Measurements from ENCODE around the gene PRDX4.
A peak's percentile ranks its signal among the peaks of the same experiment; 100 is the strongest.
"Not testable (repeated sequence)": the region's sequence is repeated elsewhere in the genome, so short reads cannot be mapped to it uniquely, and the experiment has no call there.

Gene PRDX4

DNA sequence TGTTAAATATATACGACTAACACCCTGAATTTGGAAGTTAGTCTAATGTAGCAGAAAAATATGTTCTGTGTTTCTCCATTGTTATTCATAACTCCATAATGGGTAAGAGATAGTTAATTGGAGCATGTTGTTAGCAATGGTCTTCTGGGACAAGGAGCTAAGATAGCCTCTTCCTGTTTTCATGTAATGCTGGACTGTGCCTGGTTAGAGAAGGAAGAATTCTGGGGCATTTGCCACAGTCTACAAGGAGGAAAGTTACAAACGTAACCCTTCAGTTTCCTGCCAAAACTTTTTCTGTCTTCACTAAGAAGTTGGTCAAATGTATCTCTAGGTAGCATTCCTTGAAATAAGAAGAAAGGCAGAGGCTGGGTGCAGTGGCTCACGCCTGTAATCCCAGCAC is 5.8 kb downstream of the PRDX4 start:
- no peak for DNase-seq (ENCODE audit: low spot score)

DNA sequence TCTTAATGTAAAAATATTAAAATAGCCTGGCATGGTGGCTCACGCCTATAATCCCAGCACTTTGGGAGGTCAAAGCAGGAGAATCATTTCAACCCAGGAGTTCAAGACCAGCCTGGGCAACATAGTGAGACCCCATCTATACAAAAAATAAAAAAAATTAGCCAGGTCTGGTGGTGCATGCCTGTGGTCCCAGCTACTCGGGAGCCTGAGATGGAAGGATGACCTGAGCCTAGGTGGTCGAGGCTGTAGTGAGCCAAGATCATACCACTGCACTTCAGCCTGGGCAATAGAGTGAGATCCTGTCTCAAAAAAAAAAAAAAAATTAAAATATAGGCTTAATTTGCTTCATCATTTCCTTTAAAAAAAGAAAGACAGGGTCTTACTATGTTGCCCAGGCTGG is 9.2 kb downstream of the PRDX4 start:
- DNase-seq (ENCODE audit: low spot score): not testable (repeated sequence)

DNA sequence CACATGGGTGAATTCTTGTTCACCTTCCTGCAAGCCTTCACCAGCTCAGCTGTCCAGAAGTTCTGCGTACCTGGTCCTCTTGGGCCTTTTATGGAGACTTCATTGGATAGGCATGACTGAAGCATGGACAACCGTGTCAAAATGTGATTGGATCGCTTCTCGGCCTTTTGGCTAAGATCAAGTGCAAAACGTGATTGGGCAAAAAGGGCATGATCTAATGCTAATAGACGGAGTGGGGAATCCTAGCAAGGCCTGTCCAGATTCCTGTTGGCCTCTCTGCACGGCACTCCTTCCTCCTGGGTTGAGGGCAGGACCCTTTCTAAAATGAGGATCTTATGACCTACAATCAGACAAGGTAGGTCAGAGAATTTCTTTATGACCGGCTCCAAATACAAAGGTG is 24.9 kb downstream of the PRDX4 start:
- no peak for DNase-seq (ENCODE audit: low spot score)

DNA sequence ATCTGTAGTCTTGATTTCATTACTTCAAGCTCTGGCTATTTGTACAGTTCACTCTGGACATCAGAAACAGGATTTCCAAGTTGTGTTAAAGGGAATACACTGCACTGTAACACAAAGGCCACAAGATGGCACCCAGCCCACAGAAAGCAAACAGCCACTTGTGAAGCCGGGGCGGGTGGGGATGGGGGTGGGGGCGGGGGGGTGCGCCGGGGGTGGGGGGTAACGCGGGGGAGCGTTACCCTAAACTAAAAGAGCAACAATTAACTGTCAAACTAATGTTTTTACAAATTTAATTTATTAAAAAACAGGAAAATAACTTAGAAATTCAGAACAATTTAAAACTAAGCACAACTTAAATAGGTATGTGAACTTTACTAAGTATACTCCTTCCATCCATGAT is 27.3 kb downstream of the PRDX4 start:
- DNase-seq (ENCODE audit: low spot score): peak; percentile 37

DNA sequence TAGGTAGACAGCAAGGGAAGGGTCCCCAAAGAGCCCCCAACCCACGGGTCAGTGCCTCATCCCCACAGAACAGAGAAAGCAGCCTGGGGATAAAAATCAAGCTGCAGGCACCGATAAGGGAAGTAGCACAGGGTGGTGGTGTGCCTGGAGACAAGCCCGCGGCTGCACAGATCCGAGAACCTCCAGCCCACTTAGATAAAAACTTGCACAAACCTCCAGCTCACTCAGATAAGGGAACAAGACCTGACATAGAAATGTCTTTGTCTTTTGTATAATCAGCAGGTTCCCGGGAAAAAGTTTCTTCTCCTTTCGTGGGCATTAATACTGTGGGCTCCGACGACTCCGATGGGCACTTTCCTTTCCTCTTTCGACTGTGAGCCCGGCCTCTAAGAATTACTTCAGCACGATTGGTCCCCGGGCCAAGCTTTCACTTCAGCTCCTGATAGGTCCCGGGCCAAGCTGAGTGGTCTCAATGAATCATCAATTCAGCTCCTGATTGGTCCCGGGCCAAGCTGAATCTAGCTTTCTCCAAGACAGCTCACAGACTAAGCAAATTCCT is 32.4 kb downstream of the PRDX4 start:
- no peak for DNase-seq (ENCODE audit: low spot score)

DNA sequence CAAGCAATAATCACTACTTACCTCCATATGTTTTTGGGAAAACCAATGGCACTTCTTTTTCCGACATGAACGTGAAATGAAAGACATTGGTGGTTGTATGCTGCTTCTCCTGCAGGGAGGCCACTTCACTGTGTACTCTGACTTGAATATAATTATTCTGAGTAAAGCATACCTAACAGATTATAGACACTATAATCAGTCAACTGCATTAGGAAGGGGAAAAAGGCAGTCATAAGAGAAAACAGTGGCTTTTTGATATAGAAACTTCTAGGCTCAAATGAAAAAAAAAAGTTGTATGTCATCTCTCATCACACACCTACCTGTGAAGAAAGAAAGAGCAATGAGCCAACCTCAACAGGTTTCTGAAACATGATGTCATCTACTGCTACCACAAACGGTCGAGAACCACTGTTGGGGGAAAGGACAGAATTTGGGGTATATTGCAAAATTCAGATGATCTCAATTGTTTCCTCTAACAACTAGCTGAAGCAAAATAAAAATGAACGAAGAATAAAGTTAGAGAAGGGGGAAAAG is 37.4 kb downstream of the PRDX4 start:
- DNase-seq (ENCODE audit: low spot score): no peak

DNA sequence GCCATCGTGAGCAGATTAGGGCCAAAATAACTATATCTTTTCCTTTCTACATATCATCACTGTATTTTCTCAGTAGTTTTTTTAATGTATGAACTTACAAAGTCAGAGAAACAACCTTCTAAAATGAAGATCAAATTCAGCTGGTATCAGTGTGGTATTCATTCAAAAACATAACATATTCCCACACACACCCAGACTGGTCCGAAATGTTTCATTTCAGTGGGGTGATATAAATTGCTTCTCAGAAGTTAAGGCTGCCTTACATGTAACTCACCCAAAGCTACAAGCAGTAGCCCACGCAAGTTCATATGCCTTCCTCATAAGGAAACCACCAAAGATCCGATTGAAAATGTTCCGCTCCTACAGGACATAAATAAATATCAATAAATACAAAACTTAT is 37.9 kb downstream of the PRDX4 start:
- DNase-seq (ENCODE audit: low spot score): no peak

DNA sequence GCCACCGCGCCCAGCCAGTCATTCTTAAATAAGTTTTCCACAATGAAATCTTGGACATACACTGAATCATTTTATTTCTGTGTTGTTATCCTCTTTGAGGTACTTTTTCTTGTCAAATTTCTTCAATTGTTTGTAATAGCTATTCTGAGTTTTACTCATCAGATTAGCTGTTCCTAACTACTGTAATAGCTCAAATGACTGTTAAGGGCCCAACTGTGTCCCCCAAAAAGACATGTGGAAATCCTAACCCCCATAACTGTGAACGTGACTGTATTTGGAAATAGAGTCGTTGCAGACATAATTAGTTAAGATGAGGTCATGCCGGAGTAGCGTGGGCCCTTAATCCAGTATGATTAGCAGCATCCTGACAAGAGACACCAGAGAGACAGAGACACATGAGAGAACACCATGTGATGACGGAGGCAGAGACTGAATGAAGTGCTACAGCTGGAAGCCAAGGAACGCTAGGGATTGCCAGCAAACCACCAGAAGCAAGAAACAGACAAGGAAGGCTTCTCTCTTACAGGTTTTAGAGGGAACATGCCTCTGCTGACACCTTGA is 52.9 kb downstream of the PRDX4 start:
- DNase-seq (ENCODE audit: low spot score): no peak

DNA sequence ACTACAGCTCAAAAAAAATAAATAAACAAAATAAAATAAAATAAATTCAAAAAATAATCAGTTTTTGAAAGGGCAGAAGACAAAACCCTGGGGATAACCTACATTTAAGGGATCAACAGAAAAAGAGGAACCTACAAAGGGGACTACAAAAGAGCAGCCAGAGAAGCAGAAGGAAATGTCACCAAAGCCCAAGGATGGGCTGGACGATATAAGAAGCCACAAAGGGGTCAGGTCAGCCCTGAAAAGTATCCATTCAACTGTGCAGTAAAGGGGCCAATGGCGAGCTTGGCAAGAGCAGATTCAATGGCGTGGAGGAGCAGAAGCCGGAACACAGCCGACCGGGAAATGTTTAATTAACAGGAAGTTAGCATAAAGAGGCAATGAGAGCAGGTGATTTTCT is 58.9 kb downstream of the PRDX4 start:
- no peak for DNase-seq (ENCODE audit: low spot score)

DNA sequence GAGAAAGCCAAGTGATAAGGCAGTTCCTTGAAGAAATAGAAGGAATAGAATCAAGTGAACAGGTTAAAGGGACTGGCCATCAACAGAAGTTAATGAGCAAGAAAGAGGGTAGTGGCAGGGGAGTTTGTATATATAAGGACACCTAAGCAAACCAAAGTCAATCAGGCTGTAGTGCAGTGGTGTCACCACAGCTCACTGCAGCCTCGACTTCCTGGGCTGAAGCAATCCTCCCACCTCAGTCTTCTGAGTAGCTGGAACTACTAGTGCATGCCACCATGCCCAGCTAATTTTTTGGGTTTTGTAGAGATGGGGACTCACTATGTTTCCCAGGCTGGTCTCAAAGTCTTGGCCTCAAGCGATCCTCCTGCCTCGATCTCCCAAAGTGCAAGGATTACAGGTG is 59.9 kb downstream of the PRDX4 start:
- DNase-seq (ENCODE audit: low spot score): no peak

DNA sequence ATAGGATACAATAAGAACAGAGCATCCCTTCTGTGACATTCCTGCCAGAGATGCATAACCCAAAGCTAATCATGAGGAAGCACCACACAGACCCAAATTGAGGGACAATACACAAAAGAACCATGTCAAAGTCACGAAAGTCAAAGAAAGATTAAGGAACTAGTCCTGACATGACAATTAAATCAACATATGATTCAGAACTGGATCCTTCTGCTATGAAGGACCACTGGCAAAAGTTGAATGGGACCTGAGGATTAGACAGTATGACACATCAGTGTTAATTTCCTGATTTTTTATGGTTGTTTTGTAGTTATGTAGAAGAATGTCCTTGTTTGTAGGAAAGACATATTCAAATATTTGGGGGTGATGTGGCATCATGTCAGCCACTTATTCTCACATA is 61.9 kb downstream of the PRDX4 start:
- DNase-seq (ENCODE audit: low spot score): no peak

DNA sequence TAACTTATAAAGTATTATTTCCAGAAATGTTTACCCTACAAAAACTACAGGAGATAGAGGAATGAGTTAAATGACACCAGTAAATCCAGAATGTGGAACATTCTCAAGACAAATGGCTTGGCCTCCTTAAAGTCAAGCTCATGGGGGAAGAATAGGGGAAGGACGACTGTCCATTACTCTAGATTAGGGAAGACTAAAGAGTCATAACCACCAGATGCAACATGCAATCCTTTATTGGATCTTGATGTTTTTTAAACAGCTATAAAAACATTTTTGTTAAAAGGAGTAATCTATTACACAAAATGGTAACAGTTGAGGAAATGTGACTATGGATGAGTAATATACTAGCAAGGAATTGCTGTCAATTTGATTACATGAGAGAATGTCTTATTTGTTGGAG is 64.7 kb downstream of the PRDX4 start:
- DNase-seq (ENCODE audit: low spot score): no peak

DNA sequence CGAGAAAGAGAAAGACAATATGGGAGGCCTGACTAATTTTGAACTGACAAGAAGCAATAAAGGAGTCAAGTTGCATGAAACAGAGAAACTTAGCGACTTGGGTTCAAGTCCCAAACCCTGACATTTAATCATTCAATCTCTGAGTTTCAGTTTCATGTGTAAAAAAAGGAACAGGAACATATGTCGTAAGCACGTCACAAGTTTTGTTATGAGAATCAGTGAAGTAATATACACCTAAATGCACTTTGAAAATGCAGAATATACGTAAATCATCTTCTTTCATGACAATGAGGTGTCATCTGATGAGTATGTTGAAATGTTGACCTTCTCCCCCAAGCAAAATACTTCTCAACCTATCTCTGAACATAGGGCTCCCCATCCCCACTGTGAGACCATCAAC is 65.4 kb downstream of the PRDX4 start:
- peak; percentile 82 for DNase-seq (ENCODE audit: low spot score)
